ENCODE data around the gene ABCG1. TPM values are rescaled to one million over a fixed set of nuclear protein-coding genes. Genes with fewer than 3 reads are reported as not detected.

ABCG1 gene
- total and polyA plus RNA-seq, 2 experiments from 2014 or later = 1.3 to 4.4 TPM

GRCh38 chr21:42279341-42279871, 60.5 kb downstream of the ABCG1 start:
- no peaks in the 10 kb centered on the region for H3F3A ChIP-seq (replicated peaks; ENCODE audit: low read depth)
- H3K4me3 ChIP-seq = no peak overlapping the region
- TF ChIP-seq EZH2 (IDR thresholded peaks at IDR 0.05; ENCODE audit: low read depth, unreplicated experiment) (no peak), ZNF114 (CRISPR knock-in tag; IDR thresholded peaks at IDR 0.05) (no peak), REST (IDR thresholded peaks at IDR 0.05; ENCODE audit: unreplicated experiment) (no peak), EZH2phosphoT487 (IDR thresholded peaks at IDR 0.05; ENCODE audit: unreplicated experiment) (no peak), ZNF331 (CRISPR knock-in tag; IDR thresholded peaks at IDR 0.05; ENCODE audit: low read depth) (no peak), POLR2AphosphoS5 (IDR thresholded peaks at IDR 0.05; ENCODE audit: low read depth) (no peak)
- TF ChIP-seq, protein P1, sequence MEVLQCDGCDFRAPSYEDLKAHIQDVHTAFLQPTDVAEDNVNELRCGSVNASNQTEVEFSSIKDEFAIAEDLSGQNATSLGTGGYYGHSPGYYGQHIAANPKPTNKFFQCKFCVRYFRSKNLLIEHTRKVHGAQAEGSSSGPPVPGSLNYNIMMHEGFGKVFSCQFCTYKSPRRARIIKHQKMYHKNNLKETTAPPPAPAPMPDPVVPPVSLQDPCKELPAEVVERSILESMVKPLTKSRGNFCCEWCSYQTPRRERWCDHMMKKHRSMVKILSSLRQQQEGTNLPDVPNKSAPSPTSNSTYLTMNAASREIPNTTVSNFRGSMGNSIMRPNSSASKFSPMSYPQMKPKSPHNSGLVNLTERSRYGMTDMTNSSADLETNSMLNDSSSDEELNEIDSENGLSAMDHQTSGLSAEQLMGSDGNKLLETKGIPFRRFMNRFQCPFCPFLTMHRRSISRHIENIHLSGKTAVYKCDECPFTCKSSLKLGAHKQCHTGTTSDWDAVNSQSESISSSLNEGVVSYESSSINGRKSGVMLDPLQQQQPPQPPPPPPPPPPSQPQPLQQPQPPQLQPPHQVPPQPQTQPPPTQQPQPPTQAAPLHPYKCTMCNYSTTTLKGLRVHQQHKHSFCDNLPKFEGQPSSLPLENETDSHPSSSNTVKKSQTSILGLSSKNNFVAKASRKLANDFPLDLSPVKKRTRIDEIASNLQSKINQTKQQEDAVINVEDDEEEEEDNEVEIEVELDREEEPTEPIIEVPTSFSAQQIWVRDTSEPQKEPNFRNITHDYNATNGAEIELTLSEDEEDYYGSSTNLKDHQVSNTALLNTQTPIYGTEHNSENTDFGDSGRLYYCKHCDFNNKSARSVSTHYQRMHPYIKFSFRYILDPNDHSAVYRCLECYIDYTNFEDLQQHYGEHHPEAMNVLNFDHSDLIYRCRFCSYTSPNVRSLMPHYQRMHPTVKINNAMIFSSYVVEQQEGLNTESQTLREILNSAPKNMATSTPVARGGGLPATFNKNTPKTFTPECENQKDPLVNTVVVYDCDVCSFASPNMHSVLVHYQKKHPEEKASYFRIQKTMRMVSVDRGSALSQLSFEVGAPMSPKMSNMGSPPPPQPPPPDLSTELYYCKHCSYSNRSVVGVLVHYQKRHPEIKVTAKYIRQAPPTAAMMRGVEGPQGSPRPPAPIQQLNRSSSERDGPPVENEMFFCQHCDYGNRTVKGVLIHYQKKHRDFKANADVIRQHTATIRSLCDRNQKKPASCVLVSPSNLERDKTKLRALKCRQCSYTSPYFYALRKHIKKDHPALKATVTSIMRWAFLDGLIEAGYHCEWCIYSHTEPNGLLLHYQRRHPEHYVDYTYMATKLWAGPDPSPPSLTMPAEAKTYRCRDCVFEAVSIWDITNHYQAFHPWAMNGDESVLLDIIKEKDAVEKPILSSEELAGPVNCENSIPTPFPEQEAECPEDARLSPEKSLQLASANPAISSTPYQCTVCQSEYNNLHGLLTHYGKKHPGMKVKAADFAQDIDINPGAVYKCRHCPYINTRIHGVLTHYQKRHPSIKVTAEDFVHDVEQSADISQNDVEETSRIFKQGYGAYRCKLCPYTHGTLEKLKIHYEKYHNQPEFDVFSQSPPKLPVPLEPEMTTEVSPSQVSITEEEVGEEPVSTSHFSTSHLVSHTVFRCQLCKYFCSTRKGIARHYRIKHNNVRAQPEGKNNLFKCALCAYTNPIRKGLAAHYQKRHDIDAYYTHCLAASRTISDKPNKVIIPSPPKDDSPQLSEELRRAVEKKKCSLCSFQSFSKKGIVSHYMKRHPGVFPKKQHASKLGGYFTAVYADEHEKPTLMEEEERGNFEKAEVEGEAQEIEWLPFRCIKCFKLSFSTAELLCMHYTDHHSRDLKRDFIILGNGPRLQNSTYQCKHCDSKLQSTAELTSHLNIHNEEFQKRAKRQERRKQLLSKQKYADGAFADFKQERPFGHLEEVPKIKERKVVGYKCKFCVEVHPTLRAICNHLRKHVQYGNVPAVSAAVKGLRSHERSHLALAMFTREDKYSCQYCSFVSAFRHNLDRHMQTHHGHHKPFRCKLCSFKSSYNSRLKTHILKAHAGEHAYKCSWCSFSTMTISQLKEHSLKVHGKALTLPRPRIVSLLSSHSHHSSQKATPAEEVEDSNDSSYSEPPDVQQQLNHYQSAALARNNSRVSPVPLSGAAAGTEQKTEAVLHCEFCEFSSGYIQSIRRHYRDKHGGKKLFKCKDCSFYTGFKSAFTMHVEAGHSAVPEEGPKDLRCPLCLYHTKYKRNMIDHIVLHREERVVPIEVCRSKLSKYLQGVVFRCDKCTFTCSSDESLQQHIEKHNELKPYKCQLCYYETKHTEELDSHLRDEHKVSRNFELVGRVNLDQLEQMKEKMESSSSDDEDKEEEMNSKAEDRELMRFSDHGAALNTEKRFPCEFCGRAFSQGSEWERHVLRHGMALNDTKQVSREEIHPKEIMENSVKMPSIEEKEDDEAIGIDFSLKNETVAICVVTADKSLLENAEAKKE (CRISPR knock-in tag; IDR thresholded peaks at IDR 0.05) = no peak
- H3K27ac Mint-ChIP-seq = no peak overlapping the region
- no peaks in the 10 kb centered on the region for H3K9me3 Mint-ChIP-seq
- no peaks in the 10 kb centered on the region for H3K4me1 ChIP-seq (ENCODE audit: insufficient read depth)
- H3K27me3 ChIP-seq (ENCODE audit: insufficient read depth) = no peaks in the 10 kb centered on the region
- H4K20me1 ChIP-seq (replicated peaks; ENCODE audit: insufficient read depth) = no peaks in the 10 kb centered on the region
- ATAC-seq (peak; percentile 25; the same call in 2 of the 3 replicates), DNase-seq (ENCODE audit: low spot score) (no peak)
- H3K4me1 Mint-ChIP-seq = no peaks in the 10 kb centered on the region; the same call in 2 of the 3 replicates
- no peaks in the 10 kb centered on the region for H3K9me2 ChIP-seq (ENCODE audit: insufficient read depth)
- H3K4me2 ChIP-seq = no peak overlapping the region
- H3K36me3 Mint-ChIP-seq (ENCODE audit: low read depth) = no peaks in the 10 kb centered on the region
- H3K4me3 Mint-ChIP-seq = no peak overlapping the region
- no peak overlapping the region for H3K27ac ChIP-seq (ENCODE audit: low read depth)
- no peak overlapping the region for H2AFZ ChIP-seq
- peaks cover 12% of the 10 kb centered on the region for H3K27me3 Mint-ChIP-seq (ENCODE audit: insufficient read depth, low read depth, poor library complexity)
- H3K36me3 ChIP-seq (ENCODE audit: insufficient read depth) = no peaks in the 10 kb centered on the region
- no peaks in the 10 kb centered on the region for H3K79me2 ChIP-seq (replicated peaks; ENCODE audit: insufficient read depth)

All from GM23338 (cell line).